HG03575 (cell line): ENCODE data around the gene ELOVL4.

Source experiments
- ATAC-seq: cut with Tn5 transposase; IDR thresholded peaks from one replicate; pipeline ENCODE4 v1.9.1; 2021; ENCODE audit not compliant: unreplicated experiment, insufficient number of reproducible peaks, low FRiP score; ENCODE audit errors: extremely low read depth

Gene ELOVL4

GRCh38 chr6:79923270-79923669 lies 24.1 kb downstream of the ELOVL4 start:
- ATAC-seq: no peak

- ATAC-seq: no peak
Observed at GRCh38 chr6:79922018-79922417, 25.3 kb downstream of the ELOVL4 start.

- no peak for ATAC-seq
Observed at GRCh38 chr6:79913369-79913768, 34.0 kb downstream of the ELOVL4 start.

GRCh38 chr6:79911992-79912391 lies 35.4 kb downstream of the ELOVL4 start:
- no peak for ATAC-seq

GRCh38 chr6:79909517-79909916 lies 37.8 kb downstream of the ELOVL4 start:
- no peak for ATAC-seq

GRCh38 chr6:79902046-79902445 lies 45.3 kb downstream of the ELOVL4 start:
- ATAC-seq: no peak

- no peak for ATAC-seq
Observed at GRCh38 chr6:79898076-79898475, 49.3 kb downstream of the ELOVL4 start.

- no peak for ATAC-seq
Observed at GRCh38 chr6:79896075-79896449, 51.3 kb downstream of the ELOVL4 start.

GRCh38 chr6:79895382-79896074 lies 51.8 kb downstream of the ELOVL4 start:
- no peak for ATAC-seq

- no peak for ATAC-seq
Observed at GRCh38 chr6:79894939-79895338, 52.4 kb downstream of the ELOVL4 start.

GRCh38 chr6:79888587-79888986 lies 58.8 kb downstream of the ELOVL4 start:
- ATAC-seq: no peak

- ATAC-seq: no peak
Observed at GRCh38 chr6:79878142-79878748, 69.1 kb downstream of the ELOVL4 start.

- ATAC-seq: no peak
Observed at GRCh38 chr6:79874531-79875134, 72.7 kb downstream of the ELOVL4 start.

GRCh38 chr6:79872986-79873385 lies 74.4 kb downstream of the ELOVL4 start:
- no peak for ATAC-seq

GRCh38 chr6:79872303-79872702 lies 75.0 kb downstream of the ELOVL4 start:
- no peak for ATAC-seq

- peak; percentile 98 for ATAC-seq
Observed at GRCh38 chr6:79869600-79870084, 77.7 kb downstream of the ELOVL4 start.

- ATAC-seq: no peak
Observed at GRCh38 chr6:79869184-79869583, 78.2 kb downstream of the ELOVL4 start.

- no peak for ATAC-seq
Observed at GRCh38 chr6:79868098-79868722, 79.1 kb downstream of the ELOVL4 start.
